Measurements from ENCODE around the gene BTG2. TPM values are rescaled to one million over a fixed set of nuclear protein-coding genes. Genes with fewer than 3 reads are reported as not detected.
"Not testable (repeated sequence)": the region's sequence is repeated elsewhere in the genome, so short reads cannot be mapped to it uniquely, and the experiment has no call there.

BTG2 gene
- total RNA-seq, 1 donor from 2014 or later: 39.5 TPM

GRCh38 chr1:203291201-203292096 lies 13.9 kb upstream of the BTG2 start:
- DNase-seq (ENCODE audit: low read depth, low spot score): no peak

- no peak for DNase-seq (ENCODE audit: low read depth, low spot score)
Observed at GRCh38 chr1:203295796-203296195, 9.5 kb upstream of the BTG2 start.

GRCh38 chr1:203296460-203297073 lies 8.8 kb upstream of the BTG2 start:
- DNase-seq (ENCODE audit: low read depth, low spot score): no peak

DNA sequence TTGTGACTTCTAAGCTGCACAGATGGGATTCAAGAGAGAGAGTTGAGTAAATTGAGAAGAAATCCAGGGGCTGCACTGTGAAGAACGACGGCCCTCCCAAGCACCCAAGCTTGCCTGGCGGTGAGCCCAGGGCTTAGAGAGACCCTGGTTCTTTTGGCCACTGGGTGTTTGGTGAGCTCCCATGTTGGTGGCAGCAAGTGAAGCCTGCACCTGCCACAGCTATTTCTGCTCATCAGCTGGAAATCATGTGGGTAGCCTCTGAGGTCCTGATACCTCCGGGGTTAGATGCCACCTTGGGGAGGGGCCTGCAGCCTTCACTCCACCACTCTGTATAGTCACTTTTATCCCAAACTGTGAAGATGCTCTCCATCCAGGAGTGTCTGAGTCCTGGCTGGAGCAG lies 6.2 kb upstream of the BTG2 start:
- DNase-seq (ENCODE audit: low read depth, low spot score): no peak

GRCh38 chr1:203299719-203300429 lies 5.4 kb upstream of the BTG2 start:
- not testable (repeated sequence) for DNase-seq (ENCODE audit: low read depth, low spot score)

- DNase-seq (ENCODE audit: low read depth, low spot score): no peak
Observed at GRCh38 chr1:203300441-203301330, 4.6 kb upstream of the BTG2 start.

DNA sequence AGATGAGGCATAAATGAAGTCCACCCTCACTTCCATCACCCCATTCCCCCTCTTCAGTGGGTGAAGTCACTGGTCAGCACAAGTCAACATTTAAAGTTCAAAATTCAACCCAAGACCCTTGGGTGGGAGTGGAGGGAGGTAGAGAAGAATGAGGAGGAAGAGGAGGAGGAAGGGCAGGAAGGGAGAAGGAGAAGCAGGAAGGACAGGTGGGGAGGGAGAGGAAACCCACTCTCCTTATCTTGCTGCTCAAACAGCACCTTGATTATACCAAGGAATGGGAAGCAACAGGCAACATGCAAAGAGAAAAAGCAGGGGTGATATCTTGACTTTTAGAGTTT lies 4.0 kb upstream of the BTG2 start:
- DNase-seq (ENCODE audit: low read depth, low spot score): no peak

DNA sequence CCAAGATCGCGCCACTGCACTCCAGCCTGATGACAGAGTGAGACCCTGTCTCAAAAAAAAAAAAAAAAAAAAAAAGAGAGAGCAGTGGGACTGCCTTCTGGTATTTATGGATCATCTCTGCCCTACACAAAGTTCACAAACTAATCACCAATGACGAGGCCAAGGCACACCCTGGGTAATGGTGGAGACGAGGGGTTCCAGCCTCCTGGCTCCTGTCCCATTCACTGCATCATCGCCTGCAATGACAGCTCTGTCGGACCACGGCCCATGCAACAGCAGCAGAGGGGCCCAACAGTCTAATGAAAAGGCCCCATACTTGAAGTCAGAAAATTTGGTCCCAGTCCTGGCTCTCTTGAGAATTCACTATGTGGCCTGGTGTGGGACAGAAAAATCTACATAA lies 2.9 kb upstream of the BTG2 start:
- DNase-seq (ENCODE audit: low read depth, low spot score): no peak

DNA sequence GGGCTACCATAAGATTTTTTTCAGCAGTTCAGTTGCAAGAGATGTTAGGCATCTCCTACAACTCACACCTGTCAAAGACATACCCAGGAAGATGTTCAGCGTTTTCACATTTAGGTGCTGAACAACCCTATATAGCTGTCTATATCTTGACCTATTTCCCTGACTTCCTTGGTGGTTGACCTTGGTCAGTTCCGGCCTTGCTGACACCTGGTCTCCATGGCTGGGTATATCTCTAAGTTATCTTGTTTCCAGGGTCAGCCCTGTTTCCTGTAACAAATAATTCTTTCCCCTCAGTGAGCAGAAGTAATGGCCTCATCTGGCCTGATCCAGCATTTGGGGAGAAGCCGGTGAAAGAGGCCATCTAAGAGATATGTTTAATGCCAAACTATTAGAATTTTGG lies 2.4 kb upstream of the BTG2 start:
- DNase-seq (ENCODE audit: low read depth, low spot score): no peak

- DNase-seq (ENCODE audit: low read depth, low spot score): no peak
Observed at GRCh38 chr1:203304391-203304918, 864 bp upstream of the BTG2 start.

DNA sequence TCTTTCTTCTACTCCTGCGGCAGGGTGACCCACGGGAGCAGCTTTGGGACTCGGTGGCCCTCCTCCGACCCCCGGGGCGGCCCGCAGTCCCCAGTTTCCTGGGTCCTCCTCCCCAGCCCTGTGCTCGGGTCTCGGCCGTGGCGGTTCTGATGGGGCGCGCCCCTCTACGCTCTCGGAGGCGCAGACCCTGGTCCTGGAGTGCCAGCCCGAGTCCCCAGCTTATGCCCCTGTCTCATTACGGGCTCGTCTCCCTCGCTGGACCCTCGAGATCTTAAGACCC lies 430 bp downstream of the BTG2 start:
- DNase-seq (ENCODE audit: low read depth, low spot score): no peak

- DNase-seq (ENCODE audit: low read depth, low spot score): peak; percentile 66
Observed at GRCh38 chr1:203306089-203306964, 1.0 kb downstream of the BTG2 start.

GRCh38 chr1:203306965-203307541 lies 1.7 kb downstream of the BTG2 start:
- no peak for DNase-seq (ENCODE audit: low read depth, low spot score)

DNA sequence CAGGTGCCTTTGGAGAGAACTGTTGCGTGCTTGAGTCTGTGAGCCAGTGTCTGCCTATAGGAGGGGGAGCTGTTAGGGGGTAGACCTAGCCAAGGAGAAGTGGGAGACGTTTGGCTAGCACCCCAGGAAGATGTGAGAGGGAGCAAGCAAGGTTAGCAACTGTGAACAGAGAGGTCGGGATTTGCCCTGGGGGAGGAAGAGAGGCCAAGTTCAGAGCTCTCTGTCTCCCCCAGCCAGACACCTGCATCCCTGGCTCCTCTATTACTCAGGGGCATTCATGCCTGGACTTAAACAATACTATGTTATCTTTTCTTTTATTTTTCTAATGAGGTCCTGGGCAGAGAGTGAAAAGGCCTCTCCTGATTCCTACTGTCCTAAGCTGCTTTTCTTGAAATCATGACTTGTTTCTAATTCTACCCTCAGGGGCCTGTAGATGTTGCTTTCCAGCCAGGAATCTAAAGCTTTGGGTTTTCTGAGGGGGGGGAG lies 2.4 kb downstream of the BTG2 start:
- DNase-seq (ENCODE audit: low read depth, low spot score): no peak

DNA sequence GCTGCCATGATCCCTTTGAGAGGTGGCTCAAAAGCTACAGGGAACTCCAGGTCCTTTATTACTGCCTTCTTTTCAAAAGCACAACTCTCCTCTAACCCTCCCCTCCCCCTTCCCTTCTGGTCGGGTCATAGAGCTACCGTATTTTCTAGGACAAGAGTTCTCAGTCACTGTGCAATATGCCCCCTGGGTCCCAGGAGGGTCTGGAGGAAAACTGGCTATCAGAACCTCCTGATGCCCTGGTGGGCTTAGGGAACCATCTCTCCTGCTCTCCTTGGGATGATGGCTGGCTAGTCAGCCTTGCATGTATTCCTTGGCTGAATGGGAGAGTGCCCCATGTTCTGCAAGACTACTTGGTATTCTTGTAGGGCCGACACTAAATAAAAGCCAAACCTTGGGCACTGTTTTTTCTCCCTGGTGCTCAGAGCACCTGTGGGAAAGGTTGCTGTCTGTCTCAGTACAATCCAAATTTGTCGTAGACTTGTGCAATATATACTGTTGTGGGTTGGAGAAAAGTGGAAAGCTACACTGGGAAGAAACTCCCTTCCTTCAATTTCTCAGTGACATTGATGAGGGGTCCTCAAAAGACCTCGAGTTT lies 3.1 kb downstream of the BTG2 start:
- DNase-seq (ENCODE audit: low read depth, low spot score): no peak

DNA sequence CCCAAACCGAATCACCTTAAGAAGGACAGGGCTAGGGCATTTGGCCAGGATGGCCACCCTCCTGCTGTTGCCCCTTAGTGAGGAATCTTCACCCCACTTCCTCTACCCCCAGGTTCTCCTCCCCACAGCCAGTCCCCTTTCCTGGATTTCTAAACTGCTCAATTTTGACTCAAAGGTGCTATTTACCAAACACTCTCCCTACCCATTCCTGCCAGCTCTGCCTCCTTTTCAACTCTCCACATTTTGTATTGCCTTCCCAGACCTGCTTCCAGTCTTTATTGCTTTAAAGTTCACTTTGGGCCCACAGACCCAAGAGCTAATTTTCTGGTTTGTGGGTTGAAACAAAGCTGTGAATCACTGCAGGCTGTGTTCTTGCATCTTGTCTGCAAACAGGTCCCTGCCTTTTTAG lies 3.6 kb downstream of the BTG2 start:
- no peak for DNase-seq (ENCODE audit: low read depth, low spot score)

DNA sequence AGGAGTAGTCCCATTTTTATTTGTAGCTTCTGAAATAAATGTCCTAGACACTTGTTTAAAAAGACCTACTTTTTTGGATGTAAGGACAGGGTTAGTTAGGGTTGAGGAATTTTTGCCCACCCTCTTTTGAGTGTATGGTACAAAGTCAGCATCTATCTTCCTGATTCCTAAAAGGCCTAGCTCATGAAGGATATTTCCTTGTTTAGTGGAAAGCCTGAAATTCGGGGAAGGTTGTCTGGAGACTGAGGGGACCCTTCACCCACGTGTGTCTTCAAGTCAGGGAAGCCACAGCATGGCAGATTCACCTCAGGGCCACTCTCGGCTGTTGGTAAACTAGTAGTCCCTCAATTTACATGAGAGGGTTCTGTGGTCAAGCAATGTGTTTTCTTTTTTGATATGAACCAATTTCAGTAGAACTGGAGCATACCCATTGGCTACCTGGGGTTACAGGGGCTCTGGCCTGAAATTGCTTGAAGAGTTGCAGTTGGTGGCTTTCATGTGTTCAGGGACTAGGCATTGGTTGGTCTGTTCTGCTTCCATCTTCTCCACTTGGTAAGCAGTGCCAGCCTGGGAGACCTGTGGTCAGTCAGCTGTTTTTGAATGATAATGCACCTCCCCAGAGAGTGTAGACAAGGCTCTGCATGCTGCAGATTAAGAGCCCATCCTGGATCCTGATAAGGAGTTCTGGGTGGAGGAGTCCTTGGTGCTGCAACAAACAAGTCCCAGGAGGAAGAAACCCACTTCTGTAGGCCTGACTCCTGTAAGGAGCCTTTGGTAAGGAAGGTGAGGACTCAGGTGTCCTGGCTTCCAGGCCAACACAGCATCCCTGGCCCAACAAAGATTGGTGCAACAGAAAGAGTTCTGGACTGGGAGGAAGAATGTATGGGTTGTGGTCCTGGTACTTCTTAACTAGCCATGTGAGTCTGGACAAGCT lies 6.3 kb downstream of the BTG2 start:
- DNase-seq (ENCODE audit: low read depth, low spot score): no peak

GRCh38 chr1:203314025-203314759 lies 8.9 kb downstream of the BTG2 start:
- DNase-seq (ENCODE audit: low read depth, low spot score): not testable (repeated sequence)
